Measurements from ENCODE around the gene INSIG1.

The INSIG1 gene

GRCh38 chr7:155336812-155337602 lies 39.3 kb downstream of the INSIG1 start:
- H3K4me3 ChIP-seq (ENCODE audit: low read depth, low read length), result no peak overlapping the region
- no peaks in the 10 kb centered on the region for H3K27me3 ChIP-seq (ENCODE audit: control insufficient read depth, insufficient read depth, low read length)
- H3K36me3 ChIP-seq (ENCODE audit: control insufficient read depth, insufficient read depth, low read length), result no peaks in the 10 kb centered on the region
- H3K27ac ChIP-seq (ENCODE audit: low read depth, low read length), result no peak overlapping the region
- H3K9ac ChIP-seq (ENCODE audit: low read depth, low read length), result no peak overlapping the region
- no peaks in the 10 kb centered on the region for H3K9me3 ChIP-seq (ENCODE audit: control insufficient read depth, insufficient read depth, low read length)
- no peaks in the 10 kb centered on the region for H3K4me1 ChIP-seq (ENCODE audit: control insufficient read depth, insufficient read depth, low read length)

GRCh38 chr7:155337946-155338631 lies 40.4 kb downstream of the INSIG1 start:
- Histone ChIP-seq H3K27ac (ENCODE audit: low read depth, low read length) (no peak overlapping the region), H3K4me3 (ENCODE audit: low read depth, low read length) (no peak overlapping the region)

GRCh38 chr7:155338632-155339320 lies 41.1 kb downstream of the INSIG1 start:
- no peaks in the 10 kb centered on the region for H3K4me1 ChIP-seq (ENCODE audit: control insufficient read depth, insufficient read depth, low read length)
- no peaks in the 10 kb centered on the region for H3K9me3 ChIP-seq (ENCODE audit: control insufficient read depth, insufficient read depth, low read length)
- H3K9ac ChIP-seq (ENCODE audit: low read depth, low read length), result no peak overlapping the region
- H3K36me3 ChIP-seq (ENCODE audit: control insufficient read depth, insufficient read depth, low read length), result no peaks in the 10 kb centered on the region
- no peak overlapping the region for H3K27ac ChIP-seq (ENCODE audit: low read depth, low read length)
- no peak overlapping the region for H3K4me3 ChIP-seq (ENCODE audit: low read depth, low read length)
- H3K27me3 ChIP-seq (ENCODE audit: control insufficient read depth, insufficient read depth, low read length), result no peaks in the 10 kb centered on the region

More at GRCh38 chr7:155337946-155338631, 40.4 kb downstream of the INSIG1 start:
- Histone ChIP-seq H3K36me3 (ENCODE audit: control insufficient read depth, insufficient read depth, low read length) (no peaks in the 10 kb centered on the region), H3K9me3 (ENCODE audit: control insufficient read depth, insufficient read depth, low read length) (no peaks in the 10 kb centered on the region), H3K4me1 (ENCODE audit: control insufficient read depth, insufficient read depth, low read length) (no peaks in the 10 kb centered on the region), H3K9ac (ENCODE audit: low read depth, low read length) (no peak overlapping the region), H3K27me3 (ENCODE audit: control insufficient read depth, insufficient read depth, low read length) (no peaks in the 10 kb centered on the region)

GRCh38 chr7:155339474-155339873 lies 41.8 kb downstream of the INSIG1 start:
- Histone ChIP-seq H3K36me3 (ENCODE audit: control insufficient read depth, insufficient read depth, low read length) (no peaks in the 10 kb centered on the region), H3K9ac (ENCODE audit: low read depth, low read length) (no peak overlapping the region), H3K9me3 (ENCODE audit: control insufficient read depth, insufficient read depth, low read length) (no peaks in the 10 kb centered on the region), H3K27me3 (ENCODE audit: control insufficient read depth, insufficient read depth, low read length) (no peaks in the 10 kb centered on the region), H3K4me3 (ENCODE audit: low read depth, low read length) (no peak overlapping the region), H3K4me1 (ENCODE audit: control insufficient read depth, insufficient read depth, low read length) (no peaks in the 10 kb centered on the region), H3K27ac (ENCODE audit: low read depth, low read length) (no peak overlapping the region)

GRCh38 chr7:155340071-155340531 lies 42.4 kb downstream of the INSIG1 start:
- Histone ChIP-seq H3K36me3 (ENCODE audit: control insufficient read depth, insufficient read depth, low read length) (no peaks in the 10 kb centered on the region), H3K9me3 (ENCODE audit: control insufficient read depth, insufficient read depth, low read length) (no peaks in the 10 kb centered on the region), H3K9ac (ENCODE audit: low read depth, low read length) (no peak overlapping the region), H3K27ac (ENCODE audit: low read depth, low read length) (no peak overlapping the region), H3K27me3 (ENCODE audit: control insufficient read depth, insufficient read depth, low read length) (peaks cover 2% of the 10 kb centered on the region), H3K4me1 (ENCODE audit: control insufficient read depth, insufficient read depth, low read length) (no peaks in the 10 kb centered on the region), H3K4me3 (ENCODE audit: low read depth, low read length) (no peak overlapping the region)

- H3K4me3 ChIP-seq (ENCODE audit: low read depth, low read length), result no peak overlapping the region
- H3K27me3 ChIP-seq (ENCODE audit: control insufficient read depth, insufficient read depth, low read length), result peaks cover 8% of the 10 kb centered on the region
- H3K9ac ChIP-seq (ENCODE audit: low read depth, low read length), result no peak overlapping the region
- H3K27ac ChIP-seq (ENCODE audit: low read depth, low read length), result no peak overlapping the region
- no peaks in the 10 kb centered on the region for H3K4me1 ChIP-seq (ENCODE audit: control insufficient read depth, insufficient read depth, low read length)
- no peaks in the 10 kb centered on the region for H3K36me3 ChIP-seq (ENCODE audit: control insufficient read depth, insufficient read depth, low read length)
- no peaks in the 10 kb centered on the region for H3K9me3 ChIP-seq (ENCODE audit: control insufficient read depth, insufficient read depth, low read length)
These were observed 43.0 kb downstream of the INSIG1 start for GRCh38 chr7:155340721-155341120.

GRCh38 chr7:155341463-155341983 lies 43.8 kb downstream of the INSIG1 start:
- H3K9ac ChIP-seq (ENCODE audit: low read depth, low read length), result no peak overlapping the region
- no peaks in the 10 kb centered on the region for H3K4me1 ChIP-seq (ENCODE audit: control insufficient read depth, insufficient read depth, low read length)
- H3K36me3 ChIP-seq (ENCODE audit: control insufficient read depth, insufficient read depth, low read length), result no peaks in the 10 kb centered on the region
- no peak overlapping the region for H3K4me3 ChIP-seq (ENCODE audit: low read depth, low read length)
- no peaks in the 10 kb centered on the region for H3K9me3 ChIP-seq (ENCODE audit: control insufficient read depth, insufficient read depth, low read length)
- no peak overlapping the region for H3K27ac ChIP-seq (ENCODE audit: low read depth, low read length)
- peaks cover 15% of the 10 kb centered on the region for H3K27me3 ChIP-seq (ENCODE audit: control insufficient read depth, insufficient read depth, low read length)

GRCh38 chr7:155342313-155342712 lies 44.6 kb downstream of the INSIG1 start:
- peaks cover 15% of the 10 kb centered on the region for H3K27me3 ChIP-seq (ENCODE audit: control insufficient read depth, insufficient read depth, low read length)
- no peak overlapping the region for H3K9ac ChIP-seq (ENCODE audit: low read depth, low read length)
- no peak overlapping the region for H3K4me3 ChIP-seq (ENCODE audit: low read depth, low read length)
- no peaks in the 10 kb centered on the region for H3K4me1 ChIP-seq (ENCODE audit: control insufficient read depth, insufficient read depth, low read length)
- no peaks in the 10 kb centered on the region for H3K36me3 ChIP-seq (ENCODE audit: control insufficient read depth, insufficient read depth, low read length)
- no peaks in the 10 kb centered on the region for H3K9me3 ChIP-seq (ENCODE audit: control insufficient read depth, insufficient read depth, low read length)
- H3K27ac ChIP-seq (ENCODE audit: low read depth, low read length), result no peak overlapping the region

- no peak overlapping the region for H3K4me3 ChIP-seq (ENCODE audit: low read depth, low read length)
- no peaks in the 10 kb centered on the region for H3K36me3 ChIP-seq (ENCODE audit: control insufficient read depth, insufficient read depth, low read length)
- H3K27me3 ChIP-seq (ENCODE audit: control insufficient read depth, insufficient read depth, low read length), result peaks cover 15% of the 10 kb centered on the region
- H3K9ac ChIP-seq (ENCODE audit: low read depth, low read length), result no peak overlapping the region
- H3K27ac ChIP-seq (ENCODE audit: low read depth, low read length), result no peak overlapping the region
- H3K4me1 ChIP-seq (ENCODE audit: control insufficient read depth, insufficient read depth, low read length), result no peaks in the 10 kb centered on the region
- H3K9me3 ChIP-seq (ENCODE audit: control insufficient read depth, insufficient read depth, low read length), result no peaks in the 10 kb centered on the region
These were observed 45.5 kb downstream of the INSIG1 start for GRCh38 chr7:155343150-155343549.

- Histone ChIP-seq H3K4me3 (ENCODE audit: low read depth, low read length) (no peak overlapping the region), H3K36me3 (ENCODE audit: control insufficient read depth, insufficient read depth, low read length) (no peaks in the 10 kb centered on the region), H3K9ac (ENCODE audit: low read depth, low read length) (no peak overlapping the region), H3K9me3 (ENCODE audit: control insufficient read depth, insufficient read depth, low read length) (no peaks in the 10 kb centered on the region), H3K4me1 (ENCODE audit: control insufficient read depth, insufficient read depth, low read length) (no peaks in the 10 kb centered on the region), H3K27ac (ENCODE audit: low read depth, low read length) (no peak overlapping the region), H3K27me3 (ENCODE audit: control insufficient read depth, insufficient read depth, low read length) (peaks cover 15% of the 10 kb centered on the region)
These were observed 46.0 kb downstream of the INSIG1 start for GRCh38 chr7:155343661-155344121.
